Gastrocnemius medialis (tissue), 4 donors: ENCODE data around the gene A1CF. TPM values are rescaled to one million over a fixed set of nuclear protein-coding genes. Genes with fewer than 3 reads are reported as not detected.

ENCODE experiments used
- ATAC-seq, 2 donors: fragments of 150-250 bp; one replicate each; pipeline ENCODE4 v1.9.1; 2016
- DNase-seq, 2 donors: peaks; one replicate each; pipeline ENCODE4 v3.0.0-alpha.2; 2019
- H3K27ac ChIP-seq, 4 donors: fragments of 200-600 bp; sonication (generic); 1 replicate in 1 of 4; 2 replicates in 3 of 4; pipeline ENCODE4 v1.5.1; 2016 to 2018; ENCODE audit warnings: mild to moderate bottlenecking in 2 of 4, moderate library complexity in 1 of 4
- H3K27me3 ChIP-seq, 3 donors: fragments of 200-600 bp; sonication (generic) in 2 of 3; 1 replicate in 1 of 3; 2 replicates in 2 of 3; pipeline versions ENCODE4 v1.5.1 to v1.6.0; 2016 to 2019; ENCODE audit warnings: mild to moderate bottlenecking in 1 of 3, moderate library complexity in 1 of 3
- H3K36me3 ChIP-seq, 2 donors: fragments of 200-600 bp; sonication (generic) in 1 of 2; one replicate each; pipeline ENCODE4 v1.5.1; 2017 to 2018
- H3K4me1 ChIP-seq, 2 donors: fragments of 200-600 bp; sonication (generic) in 1 of 2; one replicate each; pipeline ENCODE4 v1.5.1; 2016 to 2017; ENCODE audit warnings: mild to moderate bottlenecking in 2 of 2
- H3K4me3 ChIP-seq, 4 donors: fragments of 200-600 bp; sonication (generic) in 3 of 4; 1 replicate in 1 of 4; 2 replicates in 3 of 4; pipeline ENCODE4 v1.5.1; 2016 to 2019; ENCODE audit warnings: mild to moderate bottlenecking in 2 of 4
- H3K9me3 ChIP-seq, 3 donors: fragments of 200-600 bp; sonication (generic) in 2 of 3; 1 replicate in 1 of 3; 2 replicates in 2 of 3; pipeline ENCODE4 v1.5.1; 2016 to 2019
- POLR2A ChIP-seq, 2 donors: fragments of 450-650 bp; IDR thresholded peaks; one replicate each; pipeline ENCODE4 v1.6.1; 2017; ENCODE audit warnings: antibody characterized with exemption in 2 of 2, mild to moderate bottlenecking in 2 of 2, moderate library complexity in 2 of 2
- in situ Hi-C, 4 donors: fragments of 200-750 bp; cut with MboI; loops; one replicate each; pipeline versions ENCODE4 v1.15.0 to v1.8.0; 2017; ENCODE audit warnings: low sequenced_read_pairs in 4 of 4
- intact Hi-C: fragments of 100-400 bp; cut with DNase I; formaldehyde crosslinking; loops from one replicate; pipeline ENCODE4 v1.15.1; 2023; ENCODE audit warnings: low total_unique reads
- total RNA-seq, 4 donors: library from RNA; depleted of rRNA; stranded (reverse); fragments of >200 nt; gene quantifications; one replicate each; pipeline versions ENCODE4 v1.1.0 to v1.2.3, GENCODE V29; 2016
- TF ChIP-seq, protein P1 (sequence below), 5 experiments: fragments of 450-650 bp in 3 of 5; fragments of 200-600 bp in 2 of 5; sonication (generic) in 2 of 5; IDR thresholded peaks in 4 of 5; conservative IDR thresholded peaks in 1 of 5; 1 replicate in 4 of 5; 2 replicates in 1 of 5; pipeline ENCODE4 v1.5.1; 2016 to 2019; ENCODE audit warnings: antibody characterized with exemption in 5 of 5, mild to moderate bottlenecking in 3 of 5, moderate library complexity in 3 of 5

Gene A1CF
- total RNA-seq, 4 donors from 2014 or later: 0.20 to 0.36 (median 0.31) TPM; not detected in 1

DNA sequence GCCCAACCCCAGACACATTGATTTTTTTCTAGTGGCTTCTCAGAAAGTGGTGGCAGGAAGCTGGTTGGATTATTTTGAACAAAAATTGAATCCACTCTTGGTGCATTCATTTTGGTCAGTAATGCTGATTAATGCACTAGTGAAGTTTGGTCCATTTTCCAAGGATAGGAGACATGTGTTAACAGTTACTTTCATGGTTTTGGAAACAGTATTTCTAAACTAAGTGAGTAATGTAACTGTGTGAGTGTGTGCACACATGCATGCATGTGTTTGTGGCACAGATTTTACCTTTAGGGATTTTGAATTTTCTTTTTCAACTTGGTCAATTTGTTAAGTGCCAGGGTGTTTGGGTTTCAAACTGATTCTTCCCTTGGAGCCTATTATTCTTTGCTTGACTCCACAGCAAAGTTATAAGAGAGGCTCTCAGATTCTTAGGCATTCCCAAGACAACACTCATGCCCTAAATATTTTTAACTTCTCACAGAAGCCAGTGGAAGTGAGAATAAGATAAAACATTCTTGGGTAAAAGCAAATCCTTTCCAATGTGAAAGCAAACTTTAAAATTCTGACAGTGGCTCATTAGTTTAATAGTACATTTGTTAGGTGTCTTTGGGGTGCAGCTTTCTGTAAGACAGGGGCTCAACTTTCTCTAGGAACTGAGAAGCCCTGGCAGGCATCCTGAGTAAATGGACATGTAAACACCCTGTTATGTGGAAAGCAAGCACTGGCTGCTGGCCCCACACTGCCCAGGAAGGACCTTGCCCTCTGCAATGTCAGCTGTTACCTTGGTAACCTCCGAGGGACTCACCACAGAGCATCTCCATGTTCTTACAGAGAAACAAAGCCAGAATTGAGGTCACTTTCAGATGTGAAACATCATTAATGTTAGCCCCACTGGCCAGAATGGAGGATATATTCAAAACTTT lies 77.3 kb downstream of the A1CF start:
- no peaks in the 10 kb centered on the region for H3K27me3 ChIP-seq
- H3K36me3 ChIP-seq: no peaks in the 10 kb centered on the region
- no peak overlapping the region for H3K27ac ChIP-seq
- H3K4me3 ChIP-seq: no peak overlapping the region
- H3K4me1 ChIP-seq: no peaks in the 10 kb centered on the region
- no peaks in the 10 kb centered on the region for H3K9me3 ChIP-seq
- DNase-seq (no peak), ATAC-seq (no peak)
- intact Hi-C loops (no loop called here), in situ Hi-C loops (no loop called here)
- TF ChIP-seq, protein P1, sequence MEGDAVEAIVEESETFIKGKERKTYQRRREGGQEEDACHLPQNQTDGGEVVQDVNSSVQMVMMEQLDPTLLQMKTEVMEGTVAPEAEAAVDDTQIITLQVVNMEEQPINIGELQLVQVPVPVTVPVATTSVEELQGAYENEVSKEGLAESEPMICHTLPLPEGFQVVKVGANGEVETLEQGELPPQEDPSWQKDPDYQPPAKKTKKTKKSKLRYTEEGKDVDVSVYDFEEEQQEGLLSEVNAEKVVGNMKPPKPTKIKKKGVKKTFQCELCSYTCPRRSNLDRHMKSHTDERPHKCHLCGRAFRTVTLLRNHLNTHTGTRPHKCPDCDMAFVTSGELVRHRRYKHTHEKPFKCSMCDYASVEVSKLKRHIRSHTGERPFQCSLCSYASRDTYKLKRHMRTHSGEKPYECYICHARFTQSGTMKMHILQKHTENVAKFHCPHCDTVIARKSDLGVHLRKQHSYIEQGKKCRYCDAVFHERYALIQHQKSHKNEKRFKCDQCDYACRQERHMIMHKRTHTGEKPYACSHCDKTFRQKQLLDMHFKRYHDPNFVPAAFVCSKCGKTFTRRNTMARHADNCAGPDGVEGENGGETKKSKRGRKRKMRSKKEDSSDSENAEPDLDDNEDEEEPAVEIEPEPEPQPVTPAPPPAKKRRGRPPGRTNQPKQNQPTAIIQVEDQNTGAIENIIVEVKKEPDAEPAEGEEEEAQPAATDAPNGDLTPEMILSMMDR (IDR thresholded peaks at IDR 0.05 in 4 of 5, conservative IDR thresholded peaks at IDR 0.05 in 1 of 5): no peak
- no peak for TF ChIP-seq POLR2A (IDR thresholded peaks at IDR 0.05)

DNA sequence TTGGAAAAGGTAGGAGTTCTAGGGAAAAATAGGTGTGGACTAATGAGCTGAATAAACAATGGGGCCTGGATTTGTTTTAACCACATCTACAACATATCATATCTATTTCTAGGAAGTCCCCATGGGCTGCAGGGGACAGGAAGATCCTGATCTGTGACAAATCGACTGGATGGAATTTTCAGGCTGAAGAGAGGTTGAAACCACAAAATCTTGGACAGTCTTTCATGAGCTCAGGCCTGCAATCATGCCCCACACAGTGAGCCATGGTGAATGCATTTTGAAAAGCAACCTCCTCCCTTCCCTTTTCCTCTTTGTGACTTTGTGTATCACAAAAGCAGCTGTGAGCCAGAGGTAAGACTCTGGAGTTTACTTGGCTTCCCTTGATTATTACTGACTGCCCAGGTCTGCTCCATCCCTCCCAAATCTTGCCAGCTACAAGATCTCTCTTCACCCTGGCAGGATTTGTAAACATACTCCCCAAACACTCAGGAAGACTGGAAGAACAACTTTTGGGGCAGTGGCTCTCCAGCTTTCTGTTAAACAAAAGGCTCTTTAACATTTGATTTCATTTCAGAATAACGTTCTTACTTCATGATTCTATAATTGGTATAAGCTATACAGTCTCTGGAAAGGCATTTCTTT lies 79.3 kb downstream of the A1CF start:
- no peaks in the 10 kb centered on the region for H3K9me3 ChIP-seq
- in situ Hi-C loops: no loop called here
- H3K4me3 ChIP-seq: no peak overlapping the region
- ATAC-seq (no peak), DNase-seq (no peak)
- no peak overlapping the region for H3K27ac ChIP-seq
- intact Hi-C loops: no loop called here
- H3K4me1 ChIP-seq: no peaks in the 10 kb centered on the region
- H3K27me3 ChIP-seq: no peaks in the 10 kb centered on the region
- no peaks in the 10 kb centered on the region for H3K36me3 ChIP-seq
- TF ChIP-seq, protein P1 (IDR thresholded peaks at IDR 0.05 in 4 of 5, conservative IDR thresholded peaks at IDR 0.05 in 1 of 5): no peak
- no peak for TF ChIP-seq POLR2A (IDR thresholded peaks at IDR 0.05)

DNA sequence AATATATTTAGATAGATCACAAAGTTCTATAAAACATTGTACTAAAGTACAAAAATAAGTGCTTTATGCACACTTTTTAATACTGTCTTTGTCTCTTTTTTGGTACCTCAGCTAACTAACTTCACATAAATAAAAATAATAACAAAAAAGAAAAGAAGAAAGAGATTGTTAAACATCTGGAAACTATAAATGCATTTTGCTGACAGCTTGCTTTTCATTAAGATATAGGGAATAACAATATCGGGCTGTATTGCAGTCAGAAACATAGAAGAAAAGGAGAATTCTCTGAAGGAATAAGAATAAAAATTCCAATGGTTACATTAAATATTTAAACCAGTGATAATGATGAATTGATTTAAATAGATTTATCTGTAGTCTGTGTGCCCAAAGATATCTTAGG lies 85.8 kb downstream of the A1CF start:
- Histone ChIP-seq H3K4me3 (no peak overlapping the region), H3K4me1 (no peaks in the 10 kb centered on the region), H3K36me3 (no peaks in the 10 kb centered on the region), H3K27ac (no peak overlapping the region), H3K27me3 (no peaks in the 10 kb centered on the region), H3K9me3 (no peaks in the 10 kb centered on the region)
- DNase-seq (no peak), ATAC-seq (no peak)
- intact Hi-C loops (no loop called here), in situ Hi-C loops (no loop called here)
- no peak for TF ChIP-seq POLR2A (IDR thresholded peaks at IDR 0.05)
- TF ChIP-seq, protein P1 (IDR thresholded peaks at IDR 0.05 in 4 of 5, conservative IDR thresholded peaks at IDR 0.05 in 1 of 5): no peak

DNA sequence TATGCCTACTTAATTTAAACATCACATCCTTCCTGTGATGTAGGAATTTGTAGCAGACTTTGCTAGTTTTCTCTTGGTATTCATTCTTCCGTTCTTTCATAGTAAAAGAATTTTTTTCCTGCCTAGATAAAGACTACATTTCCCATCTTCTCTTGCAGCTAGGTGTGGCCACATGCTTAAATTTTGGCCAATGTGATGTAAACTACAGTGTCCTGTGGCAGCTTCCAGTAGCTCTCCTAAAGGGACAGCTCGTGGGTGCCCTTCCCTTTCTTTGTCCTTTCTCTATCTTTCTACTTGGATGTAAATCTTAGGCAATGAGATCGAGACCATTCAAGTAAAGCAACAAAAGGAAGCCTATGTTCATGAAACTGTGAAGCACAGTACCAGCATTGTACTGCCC lies 87.1 kb downstream of the A1CF start:
- no peaks in the 10 kb centered on the region for H3K36me3 ChIP-seq
- intact Hi-C loops (no loop called here), in situ Hi-C loops (no loop called here)
- no peak for TF ChIP-seq POLR2A (IDR thresholded peaks at IDR 0.05)
- TF ChIP-seq, protein P1 (IDR thresholded peaks at IDR 0.05 in 4 of 5, conservative IDR thresholded peaks at IDR 0.05 in 1 of 5): no peak
- no peaks in the 10 kb centered on the region for H3K4me1 ChIP-seq
- no peak overlapping the region for H3K4me3 ChIP-seq
- no peaks in the 10 kb centered on the region for H3K27me3 ChIP-seq
- H3K9me3 ChIP-seq: no peaks in the 10 kb centered on the region
- no peak for DNase-seq
- no peak overlapping the region for H3K27ac ChIP-seq
- ATAC-seq: no peak
